ENCODE measurements around the gene CDKN2AIP. TPM values are rescaled to one million over a fixed set of nuclear protein-coding genes. Genes with fewer than 3 reads are reported as not detected.

CDKN2AIP gene
- total and polyA plus RNA-seq, 12 donors, result 8.6 to 24.4 (median 15.2) TPM

- H3K4me1 ChIP-seq (replicated peaks in 1 of 2), result peaks cover 6 to 11% of the 10 kb centered on the region in 2 donors
- WGBS, 4 donors, result 80 to 84% (median 82%) methylated on average over 12 of the region's 12 CpGs
- intact Hi-C loops (cut with DNase I), result loop anchor here in 1 of 2 donors (10.0 kb wide), 2 partner anchors 135 to 325 kb away; no protein-coding TSS in a partner anchor
- H3K4me3 ChIP-seq, result no peak overlapping the region
- TF ChIP-seq CTCF (IDR thresholded peaks at IDR 0.05) (no peak), POLR2A (IDR thresholded peaks at IDR 0.05) (no peak)
- no peaks in the 10 kb centered on the region for H3K36me3 ChIP-seq (replicated peaks in 1 of 2)
- no peak overlapping the region for H3K27ac ChIP-seq
- H3K9me3 ChIP-seq (replicated peaks in 1 of 3), result no peaks in the 10 kb centered on the region
- no peaks in the 10 kb centered on the region for H3K27me3 ChIP-seq
- no peak for DNase-seq
Measured at GRCh38 chr4:183399616-183400015, 44.8 kb upstream of the CDKN2AIP start.

GRCh38 chr4:183400035-183400434 lies 44.4 kb upstream of the CDKN2AIP start:
- H3K27ac ChIP-seq, result no peak overlapping the region
- no peaks in the 10 kb centered on the region for H3K27me3 ChIP-seq
- H3K4me1 ChIP-seq (replicated peaks in 1 of 2), result peaks cover 6 to 11% of the 10 kb centered on the region in 2 donors
- intact Hi-C loops (cut with DNase I), result loop anchor here in 1 of 2 donors (10.0 kb wide), 2 partner anchors 135 to 325 kb away; no protein-coding TSS in a partner anchor
- no peaks in the 10 kb centered on the region for H3K9me3 ChIP-seq (replicated peaks in 1 of 3)
- H3K36me3 ChIP-seq (replicated peaks in 1 of 2), result no peaks in the 10 kb centered on the region
- TF ChIP-seq CTCF (IDR thresholded peaks at IDR 0.05), result no peak
- no peak for TF ChIP-seq POLR2A (IDR thresholded peaks at IDR 0.05)
- H3K4me3 ChIP-seq, result no peak overlapping the region
- WGBS, 4 donors, result 83 to 94% (median 85%) methylated on average over 5 of the region's 5 CpGs
- DNase-seq, result no peak

- WGBS, 4 donors, result 76 to 87% (median 83%) methylated on average over 4 of the region's 4 CpGs
Measured at GRCh38 chr4:183401473-183401872, 43.0 kb upstream of the CDKN2AIP start.

GRCh38 chr4:183402771-183403170 lies 41.7 kb upstream of the CDKN2AIP start:
- Histone ChIP-seq H3K4me1 (replicated peaks in 1 of 2) (peaks cover 6 to 10% of the 10 kb centered on the region in 2 donors), H3K27ac (no peak overlapping the region), H3K9me3 (replicated peaks in 1 of 3) (no peaks in the 10 kb centered on the region), H3K4me3 (no peak overlapping the region), H3K27me3 (no peaks in the 10 kb centered on the region), H3K36me3 (replicated peaks in 1 of 2) (no peaks in the 10 kb centered on the region)
- no peak for DNase-seq
- TF ChIP-seq POLR2A (IDR thresholded peaks at IDR 0.05) (no peak), CTCF (IDR thresholded peaks at IDR 0.05) (no peak)
- intact Hi-C loops (cut with DNase I), result loop anchor here in 1 of 2 donors (10.0 kb wide), 2 partner anchors 138 to 328 kb away; no protein-coding TSS in a partner anchor
- 71 to 75% (median 74%) methylated on average over 4 of the region's 4 CpGs for WGBS, 4 donors

More at GRCh38 chr4:183401473-183401872, 43.0 kb upstream of the CDKN2AIP start:
- TF ChIP-seq CTCF (IDR thresholded peaks at IDR 0.05) (no peak), POLR2A (IDR thresholded peaks at IDR 0.05) (no peak)
- DNase-seq, result no peak
- H3K4me1 ChIP-seq (replicated peaks in 1 of 2), result peaks cover 6 to 11% of the 10 kb centered on the region in 2 donors
- intact Hi-C loops (cut with DNase I), result loop anchor here in 1 of 2 donors (10.0 kb wide), 2 partner anchors 137 to 327 kb away; no protein-coding TSS in a partner anchor
- no peaks in the 10 kb centered on the region for H3K36me3 ChIP-seq (replicated peaks in 1 of 2)
- no peak overlapping the region for H3K27ac ChIP-seq
- H3K4me3 ChIP-seq, result no peak overlapping the region
- H3K9me3 ChIP-seq (replicated peaks in 1 of 3), result no peaks in the 10 kb centered on the region
- H3K27me3 ChIP-seq, result no peaks in the 10 kb centered on the region

Data from adrenal gland (tissue), 12 donors.